Measurements from ENCODE around the gene ZIC3.

- no peak for TF ChIP-seq EZH2 (IDR thresholded peaks at IDR 0.05; ENCODE audit: borderline replicate concordance, low read length)
- TF ChIP-seq, protein P1, sequence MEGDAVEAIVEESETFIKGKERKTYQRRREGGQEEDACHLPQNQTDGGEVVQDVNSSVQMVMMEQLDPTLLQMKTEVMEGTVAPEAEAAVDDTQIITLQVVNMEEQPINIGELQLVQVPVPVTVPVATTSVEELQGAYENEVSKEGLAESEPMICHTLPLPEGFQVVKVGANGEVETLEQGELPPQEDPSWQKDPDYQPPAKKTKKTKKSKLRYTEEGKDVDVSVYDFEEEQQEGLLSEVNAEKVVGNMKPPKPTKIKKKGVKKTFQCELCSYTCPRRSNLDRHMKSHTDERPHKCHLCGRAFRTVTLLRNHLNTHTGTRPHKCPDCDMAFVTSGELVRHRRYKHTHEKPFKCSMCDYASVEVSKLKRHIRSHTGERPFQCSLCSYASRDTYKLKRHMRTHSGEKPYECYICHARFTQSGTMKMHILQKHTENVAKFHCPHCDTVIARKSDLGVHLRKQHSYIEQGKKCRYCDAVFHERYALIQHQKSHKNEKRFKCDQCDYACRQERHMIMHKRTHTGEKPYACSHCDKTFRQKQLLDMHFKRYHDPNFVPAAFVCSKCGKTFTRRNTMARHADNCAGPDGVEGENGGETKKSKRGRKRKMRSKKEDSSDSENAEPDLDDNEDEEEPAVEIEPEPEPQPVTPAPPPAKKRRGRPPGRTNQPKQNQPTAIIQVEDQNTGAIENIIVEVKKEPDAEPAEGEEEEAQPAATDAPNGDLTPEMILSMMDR (conservative IDR thresholded peaks at IDR 0.05 in 1 of 2, IDR thresholded peaks at IDR 0.05 in 1 of 2; ENCODE audit: extremely low read depth in 1 of 2, insufficient read depth in 1 of 2, low read depth in 1 of 2, low read length in 2 of 2), result no peak
These were observed 46.5 kb upstream of the ZIC3 start for GRCh38 chrX:137519459-137519858.
